H1 (cell line): ENCODE data around the gene MPP4. TPM values are rescaled to one million over a fixed set of nuclear protein-coding genes. Genes with fewer than 3 reads are reported as not detected.

Experiments
- CTCF ChIA-PET: fragments of 300-600 bp; sonication (Branson Sonifier 250); formaldehyde crosslinking; loops from one replicate; lab custom pipeline; 2021; ENCODE audit not compliant: partially characterized antibody; lab: Charles Lee
- POLR2A ChIA-PET: fragments of 300-600 bp; sonication (Branson Sonifier 250); formaldehyde crosslinking; loops from one replicate; lab custom pipeline; 2021; ENCODE audit warnings: inconsistent platforms; ENCODE audit not compliant: partially characterized antibody; lab: Charles Lee
- DNase-seq, 2 experiments: peaks; one replicate each; pipeline versions ENCODE4 v3.0.0 to v3.0.0-alpha.2; 2010 to 2022; ENCODE audit warnings: low spot score in 2 of 2, low read depth in 1 of 2, mixed read lengths in 1 of 2
- FAIRE-seq: peaks from 2 replicates; lab custom pipeline; 2011; peaks lifted over from hg19 to GRCh38; lab: Jason Lieb, UNC
- H2AFZ ChIP-seq: 2 replicates; pipeline ENCODE4 v1.8.1; 2012; ENCODE audit warnings: low read length, inconsistent platforms
- H2AK5ac ChIP-seq: 2 replicates; pipeline ENCODE4 v1.6.1; 2013; ENCODE audit warnings: low read depth, low read length
- H2BK120ac ChIP-seq: replicated peaks from 2 replicates; pipeline ENCODE3; 2013; ENCODE audit warnings: low read depth, low read length, inconsistent platforms
- H2BK12ac ChIP-seq: 2 replicates; pipeline ENCODE4 v1.6.1; 2013; ENCODE audit warnings: low read depth, low read length
- H2BK15ac ChIP-seq: 2 replicates; pipeline ENCODE4 v1.6.1; 2013; ENCODE audit warnings: low read length
- H2BK20ac ChIP-seq: 2 replicates; pipeline ENCODE4 v1.6.1; 2013; ENCODE audit warnings: low read length
- H2BK5ac ChIP-seq: 2 replicates; pipeline ENCODE4 v1.6.1; 2013; ENCODE audit warnings: low read depth, low read length
- H3K14ac ChIP-seq: 2 replicates; pipeline ENCODE4 v1.6.1; 2013; ENCODE audit warnings: inconsistent platforms; ENCODE audit not compliant: insufficient read length
- H3K18ac ChIP-seq: 2 replicates; pipeline ENCODE4 v1.6.1; 2013; ENCODE audit warnings: low read length; ENCODE audit errors: extremely low read depth
- H3K23ac ChIP-seq: 2 replicates; pipeline ENCODE4 v1.6.1; 2013; ENCODE audit warnings: inconsistent platforms; ENCODE audit not compliant: insufficient read length
- H3K23me2 ChIP-seq: 2 replicates; pipeline ENCODE4 v1.6.1; 2013; ENCODE audit warnings: low read depth, low read length
- H3K27ac ChIP-seq: 2 replicates; pipeline ENCODE4 v1.6.1; 2011; ENCODE audit warnings: low read depth, low read length, inconsistent platforms
- H3K27me3 ChIP-seq, 4 experiments: replicated peaks in 1 of 4; 1 replicate in 1 of 4; 2 replicates in 3 of 4; pipeline versions ENCODE4 v1.6.1 to v1.8.1; 2011 to 2013; ENCODE audit warnings: low read length in 3 of 4, mild to moderate bottlenecking in 3 of 4, inconsistent platforms in 2 of 4, mixed read lengths in 2 of 4, moderate library complexity in 1 of 4; ENCODE audit not compliant: control insufficient read depth in 3 of 4, insufficient read depth in 3 of 4; ENCODE audit errors: extremely low read depth in 1 of 4
- H3K36me3 ChIP-seq, 4 experiments: 2 replicates each; pipeline versions ENCODE4 v1.6.1 to v1.8.1; 2011 to 2013; ENCODE audit warnings: mild to moderate bottlenecking in 4 of 4, low read length in 3 of 4, moderate library complexity in 2 of 4, control low read depth in 1 of 4, inconsistent platforms in 1 of 4; ENCODE audit not compliant: insufficient read depth in 4 of 4, control insufficient read depth in 2 of 4
- H3K4ac ChIP-seq: replicated peaks from 2 replicates; pipeline ENCODE3; 2013; ENCODE audit warnings: low read length, low read depth, mixed read lengths, inconsistent platforms; ENCODE audit not compliant: insufficient read length
- H3K4me1 ChIP-seq, 4 experiments: replicated peaks in 1 of 4; 1 replicate in 1 of 4; 2 replicates in 3 of 4; pipeline versions ENCODE4 v1.6.1 to v1.8.1; 2011 to 2013; ENCODE audit warnings: low read length in 3 of 4, inconsistent platforms in 2 of 4, mixed read lengths in 1 of 4; ENCODE audit not compliant: insufficient read depth in 4 of 4, control insufficient read depth in 3 of 4
- H3K4me2 ChIP-seq, 2 experiments: 2 replicates each; pipeline versions ENCODE4 v1.6.1 to v1.8.1; 2011 to 2013; ENCODE audit warnings: low read depth in 2 of 2, low read length in 2 of 2, control low read depth in 1 of 2, inconsistent platforms in 1 of 2, mild to moderate bottlenecking in 1 of 2; ENCODE audit not compliant: insufficient read depth in 1 of 2
- H3K4me3 ChIP-seq, 4 experiments: fragments of 200-600, 300-600 bp in 1 of 4; sonication (generic), shearing (Covaris generic), sonication (Bioruptor Twin) in 1 of 4; 2 replicates each; pipeline versions ENCODE4 v1.5.1 to v1.8.1; 2011 to 2016; ENCODE audit warnings: low read length in 4 of 4, low read depth in 3 of 4, control low read depth in 2 of 4, inconsistent platforms in 2 of 4, mild to moderate bottlenecking in 2 of 4, mixed read lengths in 1 of 4, moderate library complexity in 1 of 4; ENCODE audit not compliant: insufficient read depth in 2 of 4; ENCODE audit errors: extremely low read depth in 1 of 4
- H3K56ac ChIP-seq: replicated peaks from 2 replicates; pipeline ENCODE3; 2013; ENCODE audit warnings: low read depth, mild to moderate bottlenecking, mixed read lengths, low read length, inconsistent platforms; ENCODE audit not compliant: insufficient read length
- H3K79me1 ChIP-seq: 2 replicates; pipeline ENCODE4 v1.6.1; 2013; ENCODE audit warnings: low read depth, low read length, control low read depth
- H3K79me2 ChIP-seq, 2 experiments: 2 replicates each; pipeline versions ENCODE4 v1.6.1 to v1.8.1; 2012 to 2013; ENCODE audit warnings: low read length in 2 of 2, mild to moderate bottlenecking in 2 of 2, inconsistent platforms in 1 of 2; ENCODE audit not compliant: insufficient read depth in 2 of 2, control insufficient read depth in 1 of 2
- H3K9ac ChIP-seq, 4 experiments: replicated peaks in 1 of 4; 1 replicate in 1 of 4; 2 replicates in 3 of 4; pipeline versions ENCODE4 v1.6.1 to v1.8.1; 2011 to 2013; ENCODE audit warnings: low read depth in 3 of 4, low read length in 3 of 4, control low read depth in 2 of 4, mild to moderate bottlenecking in 2 of 4, moderate library complexity in 2 of 4, inconsistent platforms in 1 of 4; ENCODE audit errors: extremely low read depth in 1 of 4
- H3K9me3 ChIP-seq, 2 experiments: 2 replicates each; pipeline versions ENCODE4 v1.6.1 to v1.8.1; 2012 to 2013; ENCODE audit warnings: mild to moderate bottlenecking in 2 of 2, moderate library complexity in 2 of 2, control low read depth in 1 of 2, inconsistent platforms in 1 of 2, low read depth in 1 of 2, low read length in 1 of 2, mixed read lengths in 1 of 2; ENCODE audit not compliant: insufficient read depth in 2 of 2
- H4K20me1 ChIP-seq, 2 experiments: replicated peaks in 1 of 2; 2 replicates each; pipeline versions ENCODE3 to v1.8.1; 2011 to 2013; ENCODE audit warnings: inconsistent platforms in 2 of 2, low read length in 2 of 2, mild to moderate bottlenecking in 1 of 2; ENCODE audit not compliant: insufficient read depth in 2 of 2, control insufficient read depth in 1 of 2
- H4K5ac ChIP-seq: 2 replicates; pipeline ENCODE4 v1.6.1; 2013; ENCODE audit warnings: low read length, low read depth, mixed read lengths, inconsistent platforms; ENCODE audit not compliant: insufficient read length
- H4K8ac ChIP-seq: 2 replicates; pipeline ENCODE4 v1.8.0; 2013; ENCODE audit warnings: mild to moderate bottlenecking, moderate library complexity, low read length, inconsistent platforms; ENCODE audit not compliant: insufficient read depth; ENCODE audit errors: extremely low read depth
- H4K91ac ChIP-seq: replicated peaks from 2 replicates; pipeline ENCODE3; 2013; ENCODE audit warnings: low read length, mixed read lengths, inconsistent platforms; ENCODE audit not compliant: insufficient read length
- BACH1 ChIP-seq: IDR thresholded peaks from 2 replicates; pipeline ENCODE4 v1.6.1; 2012; ENCODE audit warnings: low read length, improper control_type of control experiment
- BRCA1 ChIP-seq: IDR thresholded peaks from 2 replicates; pipeline ENCODE4 v1.6.1; 2012; ENCODE audit warnings: low read depth, low read length, improper control_type of control experiment
- CBX8 ChIP-seq: fragments of 300-800, 300-1000 bp; sonication (generic); IDR thresholded peaks from 2 replicates; pipeline ENCODE4 v1.7.1; 2016; ENCODE audit warnings: low read depth, low read length, borderline replicate concordance
- CEBPB ChIP-seq: IDR thresholded peaks from 2 replicates; pipeline ENCODE4 v1.6.1; 2012; ENCODE audit warnings: low read depth, low read length
- CHD1 ChIP-seq: IDR thresholded peaks from 2 replicates; pipeline ENCODE4 v1.6.1; 2012; ENCODE audit warnings: low read depth, low read length, improper control_type of control experiment
- EZH2 ChIP-seq: fragments of 200-600 bp; sonication (generic); IDR thresholded peaks from 2 replicates; pipeline ENCODE4 v1.7.1; 2012; ENCODE audit warnings: low read depth, mild to moderate bottlenecking, moderate library complexity, low read length, inconsistent platforms; ENCODE audit not compliant: severe bottlenecking
- HDAC2 ChIP-seq, 2 experiments: fragments of 300-600 bp in 1 of 2; sonication (generic) in 1 of 2; IDR thresholded peaks; 2 replicates each; pipeline ENCODE4 v1.6.1; 2011 to 2012; ENCODE audit warnings: low read depth in 2 of 2, low read length in 2 of 2, mild to moderate bottlenecking in 2 of 2, moderate library complexity in 2 of 2, borderline replicate concordance in 1 of 2, inconsistent platforms in 1 of 2
- HDAC6 ChIP-seq: IDR thresholded peaks from one replicate; pipeline ENCODE4 v1.7.1; 2012; ENCODE audit warnings: low read depth, mild to moderate bottlenecking, inconsistent platforms, low read length, moderate library complexity
- JUND ChIP-seq: IDR thresholded peaks from 2 replicates; pipeline ENCODE4 v1.6.1; 2011; ENCODE audit warnings: mild to moderate bottlenecking, improper control_type of control experiment, low read length
- KDM5A ChIP-seq: fragments of 200-600 bp; IDR thresholded peaks from 2 replicates; pipeline ENCODE4 v1.7.1; 2012; ENCODE audit warnings: mild to moderate bottlenecking, low read length, inconsistent platforms, mixed read lengths
- RBBP5 ChIP-seq: IDR thresholded peaks from 2 replicates; pipeline ENCODE4 v1.7.1; 2012; ENCODE audit warnings: low read depth, mild to moderate bottlenecking, inconsistent platforms, low read length, moderate library complexity, borderline replicate concordance
- SUZ12 ChIP-seq: fragments of 200-600 bp; sonication (generic); IDR thresholded peaks from 2 replicates; pipeline ENCODE4 v1.6.1; 2012; ENCODE audit warnings: mild to moderate bottlenecking, inconsistent platforms, low read length, moderate library complexity, mixed read lengths
- TBP ChIP-seq: IDR thresholded peaks from 2 replicates; pipeline ENCODE4 v1.6.1; 2011; ENCODE audit warnings: low read depth, low read length, improper control_type of control experiment
- WGBS, 2 experiments: shearing (Covaris generic) in 1 of 2; methylation state at CpG; one replicate each; pipeline versions ENCODE4 v1.1.6 to v1.1.7; 2013 to 2015; ENCODE audit warnings: low lambda C conversion rate in 2 of 2, mixed read lengths in 2 of 2, inconsistent platforms in 1 of 2, low coverage in 1 of 2, missing lambda C conversion rate in 1 of 2; ENCODE audit not compliant: insufficient replicate concordance in 2 of 2, insufficient coverage in 1 of 2, insufficient read length in 1 of 2; ENCODE audit errors: extremely low coverage in 1 of 2, missing lambda C conversion rate in 1 of 2; 5-methylcytosine and 5-hydroxymethylcytosine counted together
- polyA plus RNA-seq, 7 experiments: library from polyadenylated mRNA; depleted of rRNA in 3 of 7; stranded (reverse) in 5 of 7; unstranded in 2 of 7; fragments of >200 nt in 5 of 7; fragments of 200-250 nt in 2 of 7; gene quantifications; 1 replicate in 5 of 7; 2 replicates in 1 of 7; 4 replicates in 1 of 7; pipeline versions ENCODE4 v1.2.1 to v1.2.3, GENCODE V29; 2011 to 2013; ENCODE audit warnings: missing spikeins in 2 of 7, mixed read lengths in 2 of 7
- total RNA-seq: library from RNA; stranded (reverse); fragmentation: NEBNext Ultra II Directional; extraction: Animal tissue kit (Norgen Biotek cat#: 25700); gene quantifications from 2 replicates; pipeline ENCODE4 v1.2.1, GENCODE V29; 2021

The MPP4 gene
- total and polyA plus RNA-seq, 2 of the 8 experiments (the other 6 are each of a cell fraction or from before 2014, with no cell fraction given) = not detected

- Histone ChIP-seq H3K4me3 (no peak overlapping the region), H4K8ac (no peak overlapping the region), H4K5ac (no peak overlapping the region), H3K23me2 (no peaks in the 10 kb centered on the region; the same call in 1 of the 2 replicates), H3K27me3 (no peaks in the 10 kb centered on the region), H3K79me1 (no peaks in the 10 kb centered on the region), H4K91ac (no peak overlapping the region), H2BK20ac (no peak overlapping the region), H4K20me1 (no peaks in the 10 kb centered on the region), H3K56ac (no peak overlapping the region), H2BK12ac (no peak overlapping the region), H2AFZ (no peak overlapping the region), H3K4ac (no peak overlapping the region), H3K36me3 (peaks cover 2 to 39% (median 28%) of the 10 kb centered on the region in 4 experiments; a peak in 7 of 8 replicates), H2BK15ac (no peak overlapping the region), H3K18ac (no peak overlapping the region), H2AK5ac (no peak overlapping the region), H3K9me3 (no peaks in the 10 kb centered on the region), H3K27ac (no peak overlapping the region), H3K23ac (no peak overlapping the region), H3K4me2 (no peak overlapping the region), H2BK5ac (no peak overlapping the region), H3K4me1 (peaks cover 0 to 5% (median 0%) of the 10 kb centered on the region in 4 experiments; a peak in 1 of 7 replicates), H3K14ac (no peak overlapping the region), H3K9ac (no peak overlapping the region), H2BK120ac (no peak overlapping the region), H3K79me2 (peaks cover 0 to 28% of the 10 kb centered on the region in 2 experiments; a peak in 2 of 4 replicates)
- ChIA-PET CTCF (no interaction called here), POLR2A (interaction anchor here (2.4 kb wide), 1 partner anchor 8 kb away, joined by 6 read pairs; no protein-coding TSS in a partner anchor)
- TF ChIP-seq CEBPB = no peak
- TF ChIP-seq CHD1 = no peak
- TF ChIP-seq RBBP5 = no peak
- TF ChIP-seq HDAC6 = no peak
- TF ChIP-seq HDAC2 (IDR thresholded peaks at IDR 0.05; ENCODE audit: borderline replicate concordance in 1 of 2, low read depth in 2 of 2, low read length in 2 of 2) = no peak
- no peak for TF ChIP-seq BRCA1
- no peak for TF ChIP-seq SUZ12
- TF ChIP-seq JUND = no peak
- TF ChIP-seq TBP = no peak
- no peak for TF ChIP-seq BACH1
- TF ChIP-seq EZH2 = no peak
- TF ChIP-seq CBX8 = no peak
- TF ChIP-seq KDM5A = no peak
- DNase-seq (no peak), FAIRE-seq (no peak)
- WGBS, 2 experiments = 90% methylated on average over 3 of the region's 3 CpGs; no CpG with 5 or more reads in 1 of the 2 experiments
Observed at GRCh38 chr2:201639205-201639604, 59.2 kb downstream of the MPP4 start.
